Ammon's horn (tissue), 1 donor: Measurements from ENCODE around the gene COPE.
A peak's percentile ranks its signal among the peaks of the same experiment; 100 is the strongest.
"Not testable (repeated sequence)": the region's sequence is repeated elsewhere in the genome, so short reads cannot be mapped to it uniquely, and the experiment has no call there.

Experiments
- DNase-seq: peaks from one replicate; pipeline ENCODE4 v3.0.0-alpha.2; 2016; ENCODE audit warnings: low spot score

COPE gene

DNA sequence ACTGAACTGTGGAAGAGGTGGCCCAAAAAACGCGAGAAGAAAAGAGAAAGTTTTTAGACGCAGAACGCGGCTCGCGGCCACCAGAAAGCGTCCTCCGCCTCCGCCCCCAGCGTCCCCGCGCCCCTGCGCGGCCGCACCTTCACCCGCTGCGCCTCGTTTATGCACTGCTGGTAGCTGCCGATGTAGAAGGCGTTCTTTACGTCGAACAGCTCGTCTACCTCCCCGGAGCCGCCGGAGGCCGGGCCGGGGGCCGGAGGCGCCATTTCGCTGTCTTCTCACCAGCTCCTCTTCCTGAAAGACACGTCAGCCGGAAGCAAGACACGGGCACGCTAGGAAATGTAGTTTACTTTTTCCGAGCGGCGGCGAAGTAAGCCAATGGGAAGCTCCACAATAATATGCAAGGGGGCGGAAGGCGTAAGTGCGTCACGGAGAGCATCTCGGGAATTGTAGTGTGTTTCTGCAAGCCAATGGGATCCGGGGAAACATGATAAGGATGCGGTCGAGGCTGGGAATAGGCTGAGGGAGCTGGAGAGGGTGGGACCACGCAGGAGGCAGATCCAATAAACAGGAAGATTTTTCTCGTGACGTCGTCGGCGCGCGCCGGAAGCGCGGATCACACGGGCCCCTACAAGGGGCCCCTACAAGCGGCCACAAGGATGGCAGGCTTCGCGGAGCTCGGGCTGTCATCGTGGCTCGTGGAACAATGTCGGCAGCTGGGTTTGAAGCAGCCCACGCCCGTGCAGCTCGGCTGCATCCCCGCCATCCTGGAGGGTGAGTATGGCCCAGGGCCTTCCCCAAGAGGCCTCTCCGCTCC, at the start of gene COPE, which contains the start of gene DDX49:
Gene COPE (minus strand): TSS at position 302 of the 814 bp plus-strand sequence. CDS start 39 bp downstream, at position 263.
Gene DDX49 (plus strand): TSS at position 630 of the 814 bp plus-strand sequence. CDS start 27 bp downstream, at position 657.
- peak; percentile 100 for DNase-seq

DNA sequence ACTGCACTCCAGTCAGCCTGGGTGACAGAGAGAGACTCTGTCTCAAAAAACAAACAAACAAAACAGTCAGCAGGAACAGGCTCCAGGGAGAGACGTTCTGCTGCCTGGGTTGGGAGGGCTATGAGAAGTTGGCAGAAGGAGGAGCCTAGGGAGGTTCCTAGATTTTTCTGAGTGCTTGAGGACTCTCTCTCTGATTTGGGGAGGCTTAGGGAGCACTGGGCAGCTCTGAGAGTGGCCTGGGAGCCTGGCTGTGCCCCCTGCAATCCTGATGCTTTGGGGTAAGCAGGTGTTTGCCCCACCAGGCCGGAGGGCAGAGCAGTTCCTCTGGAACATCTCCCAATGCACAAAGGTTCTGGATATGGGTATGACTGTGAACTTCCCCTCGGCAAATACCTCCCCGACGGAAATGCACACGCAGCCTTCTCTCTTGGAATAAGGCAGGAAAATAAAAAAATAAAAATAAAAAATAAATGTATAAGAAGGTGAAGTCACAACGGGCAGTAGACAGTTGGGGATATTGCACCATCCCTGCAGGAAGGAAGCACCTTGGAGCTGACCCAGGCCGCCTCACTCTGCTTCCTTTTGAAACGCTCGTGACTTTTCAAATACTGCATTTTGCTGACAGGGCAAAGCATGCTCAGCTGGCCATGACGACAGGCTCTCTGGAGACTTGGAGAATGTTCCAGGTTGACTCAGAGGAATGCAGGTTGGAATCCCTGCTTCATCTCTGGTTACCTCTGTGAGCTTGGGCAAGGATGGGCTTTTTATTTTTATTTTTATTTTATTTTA, 48.4 kb upstream of the COPE start:
- DNase-seq = peak; percentile 32

DNA sequence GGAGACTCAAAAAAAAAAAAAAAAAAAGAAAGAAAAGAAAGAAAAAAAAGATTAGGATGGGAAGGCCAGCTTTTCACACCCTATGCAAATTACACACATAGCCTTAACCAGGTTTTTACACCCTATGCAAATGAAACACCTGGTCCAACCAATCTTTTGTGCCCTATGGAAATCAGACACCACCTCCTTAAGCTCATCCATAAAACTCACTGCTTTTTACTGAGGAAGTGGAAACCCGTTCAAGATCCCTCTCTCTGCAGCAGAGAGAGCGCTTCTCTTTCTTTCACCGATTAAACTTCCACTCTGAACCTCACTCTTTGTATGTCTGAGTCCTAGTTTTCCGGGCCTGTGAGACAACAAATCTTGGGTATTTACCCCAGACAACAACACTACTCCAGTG, 47.1 kb upstream of the COPE start:
- no peak for DNase-seq

DNA sequence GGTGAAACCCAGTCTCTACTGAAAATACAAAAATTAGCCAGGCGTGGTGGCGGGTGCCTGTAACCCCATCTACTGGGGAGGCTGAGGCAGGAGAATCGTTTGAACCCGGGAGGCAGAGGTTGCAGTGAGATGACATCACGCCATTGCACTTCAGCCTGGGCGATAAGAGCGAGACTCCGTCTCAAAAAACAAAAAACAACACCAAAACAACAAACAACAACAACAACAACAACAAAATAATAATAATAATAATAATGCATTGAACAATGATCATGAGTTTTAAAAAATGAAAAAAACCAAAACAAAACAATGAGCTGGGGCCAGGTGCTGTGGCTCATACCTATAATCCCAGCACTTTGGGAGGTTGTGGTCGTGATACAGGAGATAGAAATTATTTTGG, 44.9 kb upstream of the COPE start:
- no peak for DNase-seq

DNA sequence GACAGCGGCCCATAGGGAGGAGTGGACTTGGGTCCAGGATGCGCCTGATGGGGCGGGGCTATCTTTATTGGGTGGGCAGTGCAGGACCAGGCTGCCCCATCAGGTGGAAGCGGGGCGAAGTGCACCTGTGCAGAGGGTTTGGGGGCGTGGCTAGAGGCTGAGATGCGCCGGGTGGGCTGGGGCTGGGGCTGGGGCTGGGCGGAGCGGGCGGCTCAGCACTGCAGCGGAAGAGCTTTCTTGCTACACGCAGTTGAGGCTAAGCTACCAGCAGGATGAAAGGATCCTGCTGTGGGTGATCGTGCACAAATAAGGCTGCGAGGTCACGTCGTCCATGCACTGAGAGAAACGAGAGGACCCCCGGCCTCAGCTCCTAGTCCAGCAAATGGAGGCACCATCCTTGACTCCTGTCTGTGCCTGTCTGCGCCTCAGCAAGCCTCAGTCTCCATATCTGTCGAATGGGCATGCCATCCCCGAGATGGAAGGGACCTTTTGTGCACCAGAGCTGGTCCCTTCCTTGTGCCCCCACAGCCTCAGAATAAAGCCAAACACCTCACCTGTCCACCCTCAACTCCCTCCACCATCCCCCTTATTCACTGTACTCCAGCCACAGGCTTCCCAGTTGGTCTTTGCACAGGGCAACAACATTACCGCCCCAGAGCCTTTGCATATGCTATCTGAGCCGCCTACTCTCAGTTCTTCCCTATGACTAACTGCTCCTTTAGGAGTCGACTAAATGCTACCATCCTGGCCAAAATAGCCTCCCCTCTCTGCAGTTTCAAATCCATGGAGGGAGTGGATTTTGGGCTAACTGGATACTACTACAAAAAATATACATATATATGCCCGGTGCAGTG, 42.8 kb upstream of the COPE start:
- DNase-seq = no peak

DNA sequence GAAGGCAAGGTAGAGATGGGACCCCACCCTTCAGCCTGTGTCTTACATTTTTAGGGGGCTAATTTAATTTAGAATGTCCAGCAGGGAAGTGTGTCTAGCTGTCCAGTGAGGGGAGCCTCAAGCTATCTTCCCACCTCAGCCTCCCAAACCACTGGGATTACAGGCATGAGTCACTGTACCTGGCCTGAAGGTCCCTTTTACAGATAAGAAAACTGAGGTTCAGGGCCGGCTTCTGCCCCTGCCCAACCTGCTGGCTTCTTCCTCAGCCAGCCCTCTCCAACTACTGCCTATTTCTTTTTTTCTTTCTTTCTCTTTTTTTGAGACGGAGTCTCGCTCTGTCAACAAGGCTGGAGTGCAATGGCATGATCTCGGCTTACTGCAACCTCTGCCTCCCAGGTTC, 41.2 kb upstream of the COPE start:
- no peak for DNase-seq

DNA sequence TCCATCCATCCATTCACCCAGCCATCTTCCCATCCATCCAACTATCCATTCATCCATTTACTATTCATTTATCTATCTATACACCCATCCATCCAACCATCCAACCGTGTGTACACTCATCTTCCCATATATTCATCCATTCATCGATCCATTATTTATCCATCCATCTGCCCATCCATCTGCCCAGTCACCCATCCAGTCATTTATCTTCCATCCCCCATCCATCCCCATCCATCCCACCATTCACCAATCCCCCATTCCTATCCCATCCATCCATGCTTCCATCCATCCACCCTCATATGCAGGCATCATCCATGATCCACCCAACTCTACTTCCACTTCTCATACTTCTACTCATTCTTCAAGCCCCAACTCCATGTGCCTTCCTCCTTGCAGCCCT, 35.9 kb upstream of the COPE start:
- DNase-seq = no peak

DNA sequence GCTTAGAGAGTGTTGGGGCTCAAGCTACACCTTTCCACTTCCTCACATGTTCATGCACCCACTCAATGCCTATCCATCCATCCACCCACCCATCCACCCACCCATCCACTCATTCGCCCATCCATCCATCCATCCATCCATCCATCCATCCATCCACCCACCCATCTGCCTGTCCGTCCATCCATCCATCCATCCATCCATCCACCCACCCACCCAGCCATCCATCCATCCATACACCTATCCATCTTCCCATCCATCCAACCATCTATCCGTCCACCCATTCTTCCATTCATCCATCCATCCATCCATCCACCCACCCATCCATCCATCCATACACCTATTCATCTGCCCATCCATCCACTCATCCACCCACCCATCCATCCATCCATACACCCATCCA, 34.9 kb upstream of the COPE start:
- DNase-seq = no peak

DNA sequence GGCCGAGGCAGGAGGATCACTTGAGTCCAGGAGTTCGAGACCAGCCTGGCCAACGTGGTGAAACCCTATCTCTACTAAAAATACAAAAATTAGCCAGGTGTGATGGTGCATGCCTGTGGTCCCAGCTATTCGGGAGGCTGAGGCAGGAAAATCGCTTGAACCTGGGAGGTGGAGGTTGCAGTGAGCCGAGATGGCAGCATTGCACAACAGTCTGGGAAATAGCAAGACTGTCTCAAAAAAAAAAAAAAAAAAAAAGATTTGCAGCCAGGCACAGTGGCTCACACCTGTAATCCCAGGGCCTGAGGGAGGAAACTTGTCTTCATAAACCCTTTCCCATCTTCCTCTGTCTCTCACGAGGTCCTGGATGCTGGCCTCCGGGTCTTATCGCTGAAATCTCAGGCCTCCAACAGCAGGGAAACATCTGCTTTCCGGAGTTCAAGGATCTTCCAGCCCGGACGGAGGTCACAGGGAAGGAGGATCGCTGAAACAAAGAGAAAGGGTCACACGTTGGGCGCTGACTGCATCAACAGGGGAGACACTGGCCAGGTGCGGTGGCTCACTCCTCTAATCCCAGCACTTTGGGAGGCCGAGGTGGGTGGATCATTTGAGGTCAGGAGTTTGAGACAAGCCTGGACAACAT, 33.3 kb upstream of the COPE start:
- not testable (repeated sequence) for DNase-seq

DNA sequence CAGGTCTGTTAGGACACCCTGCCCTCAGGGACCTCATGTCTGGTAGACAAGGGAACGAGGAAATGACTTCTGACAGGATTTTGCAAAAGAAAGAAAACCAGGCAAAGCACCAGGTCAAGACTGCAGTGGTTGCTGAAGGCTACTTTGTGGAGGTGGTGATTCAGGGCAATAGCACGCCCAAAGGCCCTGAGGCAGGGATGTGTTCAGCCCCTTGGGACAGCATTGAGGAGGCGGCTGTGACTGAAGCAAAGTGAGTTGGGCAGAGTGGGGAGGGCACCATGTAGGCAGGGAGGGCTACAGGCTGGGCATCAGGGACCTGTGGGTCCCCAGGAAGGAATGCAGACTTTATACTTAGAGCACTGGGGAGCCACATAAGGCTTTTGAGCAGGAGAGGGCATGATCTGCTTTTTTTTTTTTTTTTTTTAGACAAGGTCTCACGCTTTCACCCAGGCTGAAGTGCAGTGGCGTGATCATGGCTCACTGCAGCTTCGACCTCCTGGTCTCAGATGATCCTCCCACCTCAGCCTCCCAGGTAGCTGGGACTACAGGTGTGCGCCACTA, 32.6 kb upstream of the COPE start:
- DNase-seq = no peak

DNA sequence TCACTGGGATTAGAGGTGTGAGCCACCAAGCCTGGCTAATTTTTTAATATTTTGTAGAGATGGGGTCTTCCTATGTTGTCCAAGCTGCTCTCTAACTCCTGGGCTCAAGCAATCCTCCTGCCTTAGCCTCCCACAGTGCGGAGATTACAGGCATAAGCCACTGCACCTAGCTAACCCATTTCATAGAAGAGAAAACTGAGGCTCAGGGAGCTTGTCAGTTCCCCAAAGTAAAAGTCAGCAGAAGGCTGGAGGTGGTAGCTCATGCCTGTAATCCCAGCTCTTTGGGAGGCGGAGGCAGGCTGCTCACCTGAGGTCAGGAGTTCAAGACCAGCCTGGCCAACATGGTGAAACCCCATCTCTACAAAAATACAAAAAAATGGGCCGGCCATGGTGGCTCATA, 30.7 kb upstream of the COPE start:
- no peak for DNase-seq

DNA sequence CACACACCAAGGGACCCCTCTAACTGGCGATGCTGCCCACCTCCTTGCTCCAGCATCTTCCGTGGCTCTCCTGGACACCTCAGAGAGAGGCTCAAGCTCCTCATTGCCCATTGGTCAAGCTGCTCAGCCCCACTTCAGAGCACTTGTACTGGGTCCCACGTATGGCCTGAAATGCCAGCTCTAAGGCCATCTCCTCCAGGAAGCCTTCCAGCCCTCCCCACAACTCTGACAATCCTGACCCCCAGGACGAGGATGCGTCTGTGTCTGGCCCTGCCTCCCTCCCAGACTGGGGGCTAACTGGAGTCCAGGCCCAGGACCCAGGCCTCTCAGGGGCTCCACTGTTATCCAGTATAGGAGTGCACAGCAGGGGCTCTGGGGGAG, 29.8 kb upstream of the COPE start:
- DNase-seq = no peak

DNA sequence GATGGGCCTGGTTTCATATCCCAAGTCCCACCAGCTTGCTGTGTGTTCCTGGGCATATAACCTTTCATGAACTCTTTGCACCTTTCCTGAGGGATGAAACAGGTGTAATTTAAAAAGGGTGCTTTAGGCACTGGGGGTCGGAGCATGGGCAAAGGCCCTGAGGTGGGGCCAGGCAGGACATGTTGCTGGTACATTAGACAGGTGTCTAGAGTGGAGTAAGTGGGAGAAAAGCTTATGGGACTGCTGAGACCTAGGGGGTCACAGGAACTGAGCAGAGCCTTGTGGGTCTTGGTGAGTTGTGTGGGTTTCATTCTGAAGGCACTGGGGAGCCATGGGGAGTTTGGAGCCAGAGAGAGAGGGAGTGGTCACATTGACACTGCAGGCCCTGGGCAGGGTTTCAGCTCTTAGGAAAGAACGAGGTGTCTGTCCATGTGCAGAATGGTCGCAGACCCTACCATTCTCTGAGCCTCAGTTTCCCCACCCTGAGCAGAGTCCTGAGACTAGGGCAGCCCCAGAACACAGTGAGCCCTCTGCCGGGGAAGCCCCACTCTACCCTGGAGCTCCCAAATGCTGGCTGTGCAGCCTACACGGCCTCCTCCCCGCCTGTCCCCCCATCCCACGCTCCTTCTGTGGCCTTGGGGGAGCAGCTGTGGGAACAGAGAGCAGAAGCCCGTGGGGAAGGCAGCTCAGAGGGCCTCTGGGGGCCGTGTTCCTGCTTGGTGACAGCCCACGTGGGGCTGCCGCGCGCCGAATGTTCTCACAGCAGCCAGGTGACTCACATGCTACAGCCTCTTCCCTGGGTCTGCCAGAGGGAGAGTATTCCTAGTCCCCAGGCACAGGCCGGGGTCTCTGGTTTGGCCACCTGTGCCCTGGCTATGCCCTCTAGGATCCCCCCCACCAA, 29.1 kb upstream of the COPE start:
- DNase-seq = peak; percentile 70

DNA sequence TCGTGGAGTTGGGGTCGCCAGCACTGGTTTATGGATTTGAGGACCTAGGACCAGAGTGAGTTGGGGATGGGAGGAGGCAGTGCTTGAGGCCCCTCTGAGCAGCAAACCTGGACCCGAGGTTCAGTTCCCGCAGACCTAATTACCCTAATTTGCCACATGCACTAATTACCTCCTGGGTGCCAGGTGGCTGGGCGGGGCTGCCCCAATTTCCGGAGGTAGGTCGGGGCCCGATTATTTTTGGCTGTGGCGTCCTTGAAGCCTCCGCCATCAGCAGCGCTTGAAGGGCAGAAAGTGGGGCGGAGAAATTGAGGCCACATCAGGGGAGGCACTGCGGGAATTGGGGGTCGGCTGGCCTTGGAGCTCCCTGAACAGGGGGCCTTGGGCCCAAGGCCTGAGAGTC, 27.7 kb upstream of the COPE start:
- DNase-seq = no peak

DNA sequence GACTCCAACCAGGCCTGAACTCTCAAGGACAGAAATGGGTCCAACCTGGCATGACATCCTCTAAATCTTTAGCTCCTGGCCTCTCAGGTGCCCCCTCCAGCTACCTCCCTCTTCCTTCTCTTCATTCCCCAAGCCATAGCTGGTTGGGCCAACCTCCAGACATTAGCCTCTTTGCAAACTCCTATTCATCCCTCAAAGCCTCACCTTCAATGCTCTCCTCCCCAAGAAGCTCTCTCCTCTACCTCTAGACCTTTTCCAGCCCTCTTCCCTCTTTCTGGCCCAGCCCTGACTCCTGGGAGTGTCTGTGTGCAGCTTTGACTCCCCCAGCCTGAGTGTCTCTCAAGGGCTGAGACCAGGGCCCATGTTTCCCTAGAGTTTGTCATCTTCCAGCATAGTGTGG, 27.1 kb upstream of the COPE start:
- DNase-seq = no peak

DNA sequence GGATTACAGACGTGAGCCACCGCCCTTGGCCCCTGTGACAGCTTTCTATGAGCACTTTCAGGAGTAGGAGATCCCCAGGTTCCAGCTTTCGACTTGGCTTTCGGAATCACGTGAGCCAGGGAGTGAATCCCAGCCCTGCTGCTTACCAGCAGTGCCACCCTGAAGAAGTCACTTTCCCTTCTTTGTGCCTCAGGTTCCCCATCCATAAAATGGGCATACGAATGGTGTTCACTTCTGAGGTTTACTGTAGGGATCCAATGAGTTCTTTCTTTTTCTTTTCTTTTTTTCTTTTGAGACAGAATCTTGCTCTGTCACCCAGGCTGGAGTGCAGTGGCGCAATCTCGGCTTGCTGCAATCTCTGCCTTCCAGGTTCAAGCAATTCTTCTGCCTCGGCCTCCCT, 26.1 kb upstream of the COPE start:
- DNase-seq = no peak

DNA sequence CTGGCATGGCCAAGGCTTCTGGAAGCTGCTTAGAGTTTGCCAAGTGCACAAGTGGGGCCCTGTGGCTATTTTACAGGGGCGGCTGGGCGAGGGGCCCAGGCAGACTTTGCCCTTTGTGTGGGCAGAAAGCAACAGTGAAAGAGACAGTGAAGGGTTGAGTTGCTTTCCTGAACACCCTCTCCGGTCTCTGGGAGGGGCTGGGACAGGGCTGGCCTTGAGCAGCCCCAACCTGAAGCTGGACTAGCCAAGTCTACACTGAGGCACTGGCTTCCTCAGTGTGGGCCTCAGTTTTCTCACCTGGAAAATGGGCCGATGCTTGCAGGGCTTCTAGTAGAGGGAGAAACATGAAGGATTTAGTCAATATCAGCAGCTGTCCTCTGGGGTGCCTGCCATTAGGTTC, 24.3 kb upstream of the COPE start:
- no peak for DNase-seq

DNA sequence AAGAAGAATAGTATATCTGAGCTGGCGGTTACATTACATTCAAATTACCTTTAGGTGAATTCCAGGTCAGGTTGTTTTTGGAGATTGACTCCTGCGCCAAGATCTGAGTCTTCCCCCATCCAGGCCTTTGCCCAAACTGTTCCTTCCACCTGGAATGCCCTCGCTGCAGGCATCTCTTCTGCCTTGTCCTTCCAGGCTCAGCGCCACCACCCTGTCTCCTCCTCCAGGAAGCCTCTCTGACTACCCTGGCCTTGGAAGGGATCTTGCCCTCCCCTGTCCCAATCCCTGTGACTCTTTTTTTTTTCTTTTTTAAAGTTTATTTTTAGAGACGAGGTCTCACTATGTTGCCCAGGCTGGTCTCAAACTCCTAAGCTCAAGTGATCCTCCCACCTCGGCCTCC, 23.5 kb upstream of the COPE start:
- no peak for DNase-seq

DNA sequence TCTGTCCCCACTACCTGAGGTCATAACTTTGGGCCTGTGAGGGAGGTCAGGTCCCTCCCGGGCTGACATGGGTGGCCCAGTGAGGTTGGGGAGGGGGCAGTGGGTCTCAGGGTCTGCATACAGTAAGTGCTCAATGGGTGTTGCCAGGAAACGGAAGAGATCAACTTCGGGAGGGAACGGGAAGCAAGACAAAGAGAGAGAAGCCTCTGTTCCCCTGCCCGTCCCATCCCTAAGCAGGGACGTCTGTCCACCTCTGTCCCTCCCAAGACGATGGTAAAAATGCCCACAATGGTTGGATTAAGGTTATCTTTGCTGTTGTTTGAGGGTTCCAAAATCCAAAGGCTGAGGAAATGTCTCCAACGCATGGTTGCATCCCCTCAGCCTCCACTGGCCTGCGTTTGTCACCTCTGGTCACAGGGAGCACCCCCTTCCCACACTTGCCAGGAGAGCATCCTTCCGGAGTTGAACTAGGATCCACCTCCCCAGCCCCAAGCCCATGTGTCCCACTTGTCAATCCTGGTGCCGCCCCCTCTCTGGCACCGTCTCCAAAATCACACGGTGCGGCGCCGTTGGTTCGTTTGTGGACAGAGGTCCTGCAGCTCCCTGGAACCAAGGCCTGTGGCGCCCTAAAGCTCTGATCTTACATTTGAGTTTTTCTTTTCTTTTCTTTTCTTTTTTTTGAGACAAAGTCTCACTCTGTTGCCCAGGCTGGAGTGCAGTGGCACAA, 22.6 kb upstream of the COPE start:
- DNase-seq = no peak
